ENCODE measurements around the gene SWT1. TPM values are rescaled to one million over a fixed set of nuclear protein-coding genes. Genes with fewer than 3 reads are reported as not detected.

Gene SWT1
- total and polyA plus RNA-seq, 2 of the 4 experiments (the other 2 are of a cell fraction), result 0.82 to 2.7 TPM

- no peak overlapping the region for H3K27ac ChIP-seq (ENCODE audit: insufficient read depth, low read length)
- H3K4me3 ChIP-seq (ENCODE audit: insufficient read depth, low read depth, low read length), result no peak overlapping the region
- H3K9me1 ChIP-seq (ENCODE audit: insufficient read depth, low read length), result no peaks in the 10 kb centered on the region
- H3K36me3 ChIP-seq (ENCODE audit: control insufficient read depth, insufficient read depth, low read length), result no peaks in the 10 kb centered on the region
- H2BK15ac ChIP-seq (ENCODE audit: low read depth, low read length), result no peak overlapping the region
- no peak overlapping the region for H3K9ac ChIP-seq (ENCODE audit: low read depth, low read length)
- no peak overlapping the region for H4K91ac ChIP-seq (ENCODE audit: insufficient read depth, low read depth, low read length)
- H3K79me1 ChIP-seq (ENCODE audit: low read depth in 1 of 2, low read length in 2 of 2), result no peaks in the 10 kb centered on the region
- CTCF ChIA-PET, result interaction anchor here (0.7 to 2.7 kb wide), 8 partner anchors 8 to 431 kb away, joined by 3 to 10 read pairs (median 3); no protein-coding TSS in a partner anchor
- H3K14ac ChIP-seq (replicated peaks; ENCODE audit: low read depth, low read length), result no peak overlapping the region
- no peaks in the 10 kb centered on the region for H4K20me1 ChIP-seq (ENCODE audit: insufficient read depth, low read length)
- no TSS peak for BruUV-seq (replicated peaks)
- H4K5ac ChIP-seq (ENCODE audit: low read depth, low read length), result no peak overlapping the region
- ATAC-seq (ENCODE audit: low read depth) (peak; percentile 49; the same call in 1 of the 2 replicates), DNase-seq (peak; percentile 47)
- no peak overlapping the region for H2BK5ac ChIP-seq (ENCODE audit: low read depth, low read length, poor library complexity, severe bottlenecking)
- TF ChIP-seq MAZ (IDR thresholded peaks at IDR 0.05; ENCODE audit: borderline replicate concordance, low read depth, low read length) (no peak), SMC3 (IDR thresholded peaks at IDR 0.05; ENCODE audit: low read depth, low read length) (peak; percentile 67), CEBPB (IDR thresholded peaks at IDR 0.05; ENCODE audit: low read depth, low read length) (no peak), RAD21 (IDR thresholded peaks at IDR 0.05; ENCODE audit: low read length) (peak; percentile 63)
- TF ChIP-seq, protein P1, sequence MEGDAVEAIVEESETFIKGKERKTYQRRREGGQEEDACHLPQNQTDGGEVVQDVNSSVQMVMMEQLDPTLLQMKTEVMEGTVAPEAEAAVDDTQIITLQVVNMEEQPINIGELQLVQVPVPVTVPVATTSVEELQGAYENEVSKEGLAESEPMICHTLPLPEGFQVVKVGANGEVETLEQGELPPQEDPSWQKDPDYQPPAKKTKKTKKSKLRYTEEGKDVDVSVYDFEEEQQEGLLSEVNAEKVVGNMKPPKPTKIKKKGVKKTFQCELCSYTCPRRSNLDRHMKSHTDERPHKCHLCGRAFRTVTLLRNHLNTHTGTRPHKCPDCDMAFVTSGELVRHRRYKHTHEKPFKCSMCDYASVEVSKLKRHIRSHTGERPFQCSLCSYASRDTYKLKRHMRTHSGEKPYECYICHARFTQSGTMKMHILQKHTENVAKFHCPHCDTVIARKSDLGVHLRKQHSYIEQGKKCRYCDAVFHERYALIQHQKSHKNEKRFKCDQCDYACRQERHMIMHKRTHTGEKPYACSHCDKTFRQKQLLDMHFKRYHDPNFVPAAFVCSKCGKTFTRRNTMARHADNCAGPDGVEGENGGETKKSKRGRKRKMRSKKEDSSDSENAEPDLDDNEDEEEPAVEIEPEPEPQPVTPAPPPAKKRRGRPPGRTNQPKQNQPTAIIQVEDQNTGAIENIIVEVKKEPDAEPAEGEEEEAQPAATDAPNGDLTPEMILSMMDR (conservative IDR thresholded peaks at IDR 0.05; ENCODE audit: low read depth, low read length), result peak; percentile 59
- POLR2A ChIA-PET (ENCODE audit: unreplicated experiment), result no interaction called here
- no peak overlapping the region for H2BK120ac ChIP-seq (ENCODE audit: low read depth, low read length)
- H3K23ac ChIP-seq (ENCODE audit: low read depth, low read length), result no peak overlapping the region
- H3K4me1 ChIP-seq (ENCODE audit: control insufficient read depth, insufficient read depth, low read length), result no peaks in the 10 kb centered on the region
- no peak overlapping the region for H2BK20ac ChIP-seq (ENCODE audit: low read depth, low read length)
- H4K8ac ChIP-seq (ENCODE audit: low read depth in 2 of 2, low read length in 2 of 2), result no peak overlapping the region
- H3K4me2 ChIP-seq (ENCODE audit: low read depth, low read length), result no peak overlapping the region
- no peak overlapping the region for H2AK5ac ChIP-seq (ENCODE audit: low read depth, low read length)
- in situ Hi-C loops (cut with MboI; ENCODE audit: low sequenced_read_pairs), result no loop called here
- H2AFZ ChIP-seq (replicated peaks; ENCODE audit: low read length, poor library complexity), result no peak overlapping the region
- WGBS, 2 experiments (ENCODE audit: extremely low coverage in 2 of 2, insufficient read length in 1 of 2), result no CpG with 5 or more reads among the region's 1 CpG
- H3K9me3 ChIP-seq (ENCODE audit: control insufficient read depth, insufficient read depth, low read length), result no peaks in the 10 kb centered on the region
- H3K4ac ChIP-seq (ENCODE audit: low read depth, low read length), result no peak overlapping the region
- H3K18ac ChIP-seq (ENCODE audit: low read depth, low read length), result no peak overlapping the region
- intact Hi-C loops (cut with micrococcal nuclease), result loop anchor here (2.0 to 5.0 kb wide), 2 partner anchors 74 to 432 kb away; no protein-coding TSS in a partner anchor
- no peak overlapping the region for H3K56ac ChIP-seq (ENCODE audit: extremely low read depth, insufficient read depth, low read length)
- H3K27me3 ChIP-seq (ENCODE audit: control insufficient read depth, insufficient read depth, low read length), result no peaks in the 10 kb centered on the region
- H2AK9ac ChIP-seq (replicated peaks; ENCODE audit: low read depth, low read length, poor library complexity), result no peak overlapping the region
- dilution Hi-C loops (cut with HindIII; ENCODE audit: low sequenced_read_pairs, unreplicated experiment), result no loop called here
Observed at GRCh38 chr1:185238447-185238846, 81.5 kb downstream of the SWT1 start.

Data from IMR-90 (cell line).